Esophagus squamous epithelium (tissue), 5 donors: ENCODE data around the gene TBC1D5. TPM values are rescaled to one million over a fixed set of nuclear protein-coding genes. Genes with fewer than 3 reads are reported as not detected.

Experiments used
- DNase-seq: peaks from one replicate; lab custom pipeline; 2025; lab: John Stamatoyannopoulos, UW
- H3K27ac ChIP-seq, 4 donors: fragments of 200-600 bp; sonication (generic); one replicate each; pipeline ENCODE4 v1.5.1; 2016 to 2019; ENCODE audit warnings: mild to moderate bottlenecking in 1 of 4
- H3K27me3 ChIP-seq, 4 donors: fragments of 200-600 bp; sonication (generic); 1 replicate in 3 of 4; 2 replicates in 1 of 4; pipeline versions ENCODE4 v1.5.1 to v1.6.0; 2017 to 2021; ENCODE audit warnings: antibody characterized with exemption in 1 of 4
- H3K36me3 ChIP-seq, 3 donors: fragments of 200-600 bp; sonication (generic); one replicate each; pipeline ENCODE4 v1.5.1; 2016 to 2019
- H3K4me1 ChIP-seq, 3 donors: fragments of 200-600 bp; sonication (generic); one replicate each; pipeline ENCODE4 v1.5.1; 2017 to 2019
- H3K4me3 ChIP-seq, 4 donors: fragments of 200-600 bp; sonication (generic); 1 replicate in 3 of 4; 2 replicates in 1 of 4; pipeline ENCODE4 v1.5.1; 2016 to 2019; ENCODE audit warnings: mild to moderate bottlenecking in 2 of 4, moderate library complexity in 1 of 4
- H3K9me3 ChIP-seq, 3 donors: fragments of 200-600 bp; sonication (generic); one replicate each; pipeline ENCODE4 v1.5.1; 2016 to 2019
- CTCF ChIP-seq, 6 experiments: fragments of 450-650 bp in 4 of 6; fragments of 200-600 bp in 2 of 6; sonication (generic) in 2 of 6; IDR thresholded peaks; one replicate each; pipeline ENCODE4 v1.5.1; 2016 to 2019; ENCODE audit warnings: antibody characterized with exemption in 6 of 6, mild to moderate bottlenecking in 4 of 6, moderate library complexity in 4 of 6
- POLR2A ChIP-seq, 4 donors: fragments of 450-650 bp; IDR thresholded peaks; one replicate each; pipeline ENCODE4 v1.6.1; 2017; ENCODE audit warnings: antibody characterized with exemption in 4 of 4, mild to moderate bottlenecking in 4 of 4, moderate library complexity in 3 of 4
- WGBS, 2 donors: methylation state at CpG; one replicate each; pipeline ENCODE4 v1.1.5; 2018; 5-methylcytosine and 5-hydroxymethylcytosine counted together
- intact Hi-C: fragments of 100-400 bp; cut with DNase I; formaldehyde crosslinking; loops from one replicate; pipeline ENCODE4 v1.15.0; 2022
- total RNA-seq, 4 donors: library from RNA; depleted of rRNA; stranded (reverse); fragments of >200 nt; gene quantifications; one replicate each; pipeline ENCODE4 v1.1.0, GENCODE V29; 2016
- donor health status: DM: yes; HTN: yes; CAD: no.

Gene TBC1D5
- total RNA-seq, 4 donors from 2014 or later, result 32.8 to 56.1 (median 39.9) TPM

DNA sequence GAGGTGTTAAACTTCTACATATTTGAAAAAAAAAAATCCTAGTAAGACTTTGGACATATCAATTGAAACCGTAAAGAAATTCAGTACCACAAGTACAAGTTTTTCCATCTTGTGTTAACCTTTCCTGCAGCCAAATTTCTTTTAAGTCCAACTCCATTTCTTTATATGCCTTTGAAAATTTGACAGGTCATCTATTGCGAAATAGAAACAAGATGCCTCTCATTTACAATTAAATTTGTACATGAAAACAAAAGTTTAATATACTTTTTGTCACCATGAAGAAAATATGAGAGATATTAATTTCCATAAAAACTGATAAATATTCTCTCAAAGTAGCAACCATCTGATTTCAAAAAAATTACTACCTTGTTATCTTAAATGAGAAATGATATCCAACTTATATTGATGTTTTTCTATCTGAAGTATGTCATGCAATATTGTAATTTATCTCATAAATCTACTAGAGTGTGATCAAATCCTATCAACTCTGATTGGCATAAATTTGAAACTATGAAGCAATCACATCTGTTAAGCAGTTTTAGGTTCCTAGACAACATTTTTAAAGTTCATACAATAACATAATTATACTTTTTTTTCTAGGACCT is 68.2 kb downstream of the TBC1D5 start:
- WGBS, 2 donors, result 58 to 85% methylated on average over 2 of the region's 2 CpGs
- intact Hi-C loops, result no loop called here

DNA sequence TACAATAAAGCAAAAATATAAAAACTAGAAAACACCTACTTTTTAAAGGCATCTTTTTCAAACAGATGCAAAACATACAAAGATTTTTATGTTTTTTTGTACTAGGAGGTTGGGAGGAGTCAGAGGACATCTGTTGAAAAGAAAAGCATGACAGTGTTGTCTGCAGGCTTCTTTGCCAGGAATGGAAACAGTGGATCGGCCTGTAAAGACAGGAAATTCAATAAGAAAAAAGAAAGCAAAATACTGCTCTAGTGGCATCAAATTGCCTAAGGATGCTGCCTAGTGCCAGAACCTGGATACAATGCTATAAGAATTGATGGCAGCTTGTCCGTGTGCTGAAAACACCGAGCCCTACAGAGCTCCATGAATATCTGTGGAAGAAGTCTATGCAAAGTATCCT is 69.9 kb downstream of the TBC1D5 start:
- no peaks in the 10 kb centered on the region for H3K9me3 ChIP-seq
- H3K27ac ChIP-seq, result no peak overlapping the region
- WGBS, 2 donors, result 34 to 38% methylated on average over 3 of the region's 3 CpGs
- peaks cover 0 to 6% (median 0%) of the 10 kb centered on the region in 3 donors for H3K4me1 ChIP-seq
- H3K36me3 ChIP-seq, result no peaks in the 10 kb centered on the region
- H3K27me3 ChIP-seq, result no peaks in the 10 kb centered on the region
- no peak for TF ChIP-seq POLR2A (IDR thresholded peaks at IDR 0.05)
- no peak for TF ChIP-seq CTCF (IDR thresholded peaks at IDR 0.05)
- DNase-seq, result no peak
- H3K4me3 ChIP-seq, result no peak overlapping the region
- intact Hi-C loops, result no loop called here

More for the DNA sequence above, 68.2 kb downstream of the TBC1D5 start:
- no peak for DNase-seq
- Histone ChIP-seq H3K4me1 (peaks cover 0 to 6% (median 0%) of the 10 kb centered on the region in 3 donors), H3K27ac (no peak overlapping the region), H3K27me3 (no peaks in the 10 kb centered on the region), H3K36me3 (no peaks in the 10 kb centered on the region), H3K9me3 (no peaks in the 10 kb centered on the region), H3K4me3 (no peak overlapping the region)
- TF ChIP-seq CTCF (IDR thresholded peaks at IDR 0.05), result no peak
- no peak for TF ChIP-seq POLR2A (IDR thresholded peaks at IDR 0.05)

DNA sequence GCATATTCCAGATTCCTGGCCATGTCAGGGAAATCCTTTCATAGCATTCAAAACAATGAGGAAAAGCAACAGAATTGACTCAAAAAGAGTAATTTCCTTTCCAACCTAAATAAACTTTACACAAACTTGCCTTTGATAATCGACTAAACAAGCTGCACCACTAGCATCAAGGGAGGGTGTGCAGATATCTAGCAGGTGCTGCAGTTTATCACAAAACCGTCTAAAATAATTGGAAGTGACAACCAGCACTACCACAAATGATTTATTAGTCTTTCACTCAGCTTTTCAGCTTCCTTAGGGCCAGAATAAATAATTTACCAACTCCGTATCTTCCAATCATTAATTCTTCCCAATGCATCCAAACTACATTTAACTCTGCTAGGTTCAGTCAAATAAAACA is 71.7 kb downstream of the TBC1D5 start:
- Histone ChIP-seq H3K4me1 (peaks cover 0 to 6% (median 0%) of the 10 kb centered on the region in 3 donors), H3K9me3 (no peaks in the 10 kb centered on the region), H3K4me3 (no peak overlapping the region), H3K27me3 (no peaks in the 10 kb centered on the region), H3K36me3 (no peaks in the 10 kb centered on the region), H3K27ac (no peak overlapping the region)
- intact Hi-C loops, result no loop called here
- DNase-seq, result no peak
- WGBS, 2 donors, result 59 to 66% methylated on average over 3 of the region's 3 CpGs
- TF ChIP-seq POLR2A (IDR thresholded peaks at IDR 0.05), result no peak
- TF ChIP-seq CTCF (IDR thresholded peaks at IDR 0.05), result no peak

GRCh38 chr3:17664923-17665322 is 77.5 kb downstream of the TBC1D5 start:
- 68 to 71% methylated on average over 3 of the region's 3 CpGs for WGBS, 2 donors
- H3K36me3 ChIP-seq, result no peaks in the 10 kb centered on the region
- no peak overlapping the region for H3K4me3 ChIP-seq
- intact Hi-C loops, result no loop called here
- H3K27me3 ChIP-seq, result no peaks in the 10 kb centered on the region
- TF ChIP-seq POLR2A (IDR thresholded peaks at IDR 0.05), result no peak
- no peak for TF ChIP-seq CTCF (IDR thresholded peaks at IDR 0.05)
- DNase-seq, result no peak
- H3K4me1 ChIP-seq, result no peaks in the 10 kb centered on the region
- no peak overlapping the region for H3K27ac ChIP-seq
- no peaks in the 10 kb centered on the region for H3K9me3 ChIP-seq

GRCh38 chr3:17656264-17656663 is 86.2 kb downstream of the TBC1D5 start:
- WGBS, 2 donors, result 77 to 92% methylated on average over 1 of the region's 1 CpG
- TF ChIP-seq POLR2A (IDR thresholded peaks at IDR 0.05) (no peak), CTCF (IDR thresholded peaks at IDR 0.05) (no peak)
- intact Hi-C loops, result no loop called here
- H3K36me3 ChIP-seq, result no peaks in the 10 kb centered on the region
- no peak for DNase-seq
- H3K27me3 ChIP-seq, result no peaks in the 10 kb centered on the region
- H3K4me3 ChIP-seq, result no peak overlapping the region
- no peak overlapping the region for H3K27ac ChIP-seq
- H3K4me1 ChIP-seq, result no peaks in the 10 kb centered on the region
- H3K9me3 ChIP-seq, result no peaks in the 10 kb centered on the region
